Measurements from ENCODE around the gene ANXA3.
A peak's percentile ranks its signal among the peaks of the same experiment; 100 is the strongest.
"Not testable (repeated sequence)": the region's sequence is repeated elsewhere in the genome, so short reads cannot be mapped to it uniquely, and the experiment has no call there.

ANXA3 gene

GRCh38 chr4:78578674-78579425 is 27.3 kb downstream of the ANXA3 start:
- DNase-seq, result no peak

GRCh38 chr4:78581618-78582017 is 30.0 kb downstream of the ANXA3 start:
- no peak for DNase-seq

- no peak for DNase-seq
Measured at GRCh38 chr4:78584863-78585547, 33.4 kb downstream of the ANXA3 start.

- no peak for DNase-seq
Measured at GRCh38 chr4:78585633-78586032, 34.1 kb downstream of the ANXA3 start.

GRCh38 chr4:78588894-78589545 is 37.5 kb downstream of the ANXA3 start:
- no peak for DNase-seq

- no peak for DNase-seq
Measured at GRCh38 chr4:78591404-78591803, 39.8 kb downstream of the ANXA3 start.

- peak; percentile 28 for DNase-seq
Measured at GRCh38 chr4:78592088-78592783, 40.7 kb downstream of the ANXA3 start.

- no peak for DNase-seq
Measured at GRCh38 chr4:78596111-78596742, 44.7 kb downstream of the ANXA3 start.

- not testable (repeated sequence) for DNase-seq
Measured at GRCh38 chr4:78598431-78598830, 46.9 kb downstream of the ANXA3 start.

GRCh38 chr4:78599147-78599546 is 47.6 kb downstream of the ANXA3 start:
- no peak for DNase-seq

- DNase-seq, result no peak
Measured at GRCh38 chr4:78599931-78600375, 48.4 kb downstream of the ANXA3 start.

- no peak for DNase-seq
Measured at GRCh38 chr4:78601013-78601412, 49.4 kb downstream of the ANXA3 start.

GRCh38 chr4:78602334-78602733 is 50.8 kb downstream of the ANXA3 start:
- no peak for DNase-seq

GRCh38 chr4:78603384-78603783 is 51.8 kb downstream of the ANXA3 start:
- no peak for DNase-seq

- DNase-seq, result no peak
Measured at GRCh38 chr4:78604988-78605387, 53.4 kb downstream of the ANXA3 start.

GRCh38 chr4:78606035-78606434 is 54.5 kb downstream of the ANXA3 start:
- DNase-seq, result no peak

- no peak for DNase-seq
Measured at GRCh38 chr4:78606530-78607095, 55.0 kb downstream of the ANXA3 start.

- DNase-seq, result no peak
Measured at GRCh38 chr4:78608684-78609083, 57.1 kb downstream of the ANXA3 start.

GRCh38 chr4:78609580-78609979 is 58.0 kb downstream of the ANXA3 start:
- DNase-seq, result no peak

- DNase-seq, result no peak
Measured at GRCh38 chr4:78610546-78611214, 59.1 kb downstream of the ANXA3 start.

- no peak for DNase-seq
Measured at GRCh38 chr4:78611215-78611558, 59.6 kb downstream of the ANXA3 start.

Data from stimulated activated CD4-positive, alpha-beta T cell treated with anti-CD3 and anti-CD28 coated beads, Interleukin-15, amount 100 ng/mL, for 24 hours (primary cell).